K562 (cell line): ENCODE results near the gene PGAP3. TPM values are rescaled to one million over a fixed set of nuclear protein-coding genes. Genes with fewer than 3 reads are reported as not detected.

Experiments used
- ATF7 ChIP-seq: fragments of 450-650 bp; IDR thresholded peaks from 2 replicates; pipeline ENCODE4 v1.7.1; 2014; ENCODE audit warnings: mild to moderate bottlenecking, moderate library complexity
- BHLHE40 ChIP-seq: IDR thresholded peaks from 2 replicates; pipeline ENCODE4 v1.6.1; 2011; ENCODE audit warnings: low read length, improper control_type of control experiment
- EP300 ChIP-seq: IDR thresholded peaks from 2 replicates; pipeline ENCODE4 v1.6.1; 2012; ENCODE audit warnings: low read length, improper control_type of control experiment
- ETV5 ChIP-seq: sonication (generic); formaldehyde crosslinking; IDR thresholded peaks from 2 replicates; pipeline ENCODE4 v1.4.0; 2020; ENCODE audit warnings: low read depth, mild to moderate bottlenecking, missing genetic modification reagents
- NCOA1 ChIP-seq: fragments of 450-650 bp; IDR thresholded peaks from 2 replicates; pipeline ENCODE4 v1.6.1; 2016; ENCODE audit warnings: low read depth
- NFIC ChIP-seq: fragments of 450-650 bp; IDR thresholded peaks from 2 replicates; pipeline ENCODE4 v1.6.1; 2017; ENCODE audit warnings: mild to moderate bottlenecking, inconsistent platforms
- NFRKB ChIP-seq: fragments of 450-650 bp; IDR thresholded peaks from 2 replicates; pipeline ENCODE4 v1.6.1; 2016; ENCODE audit warnings: low read depth
- NR2C1 ChIP-seq, 2 experiments: fragments of 450-650 bp; IDR thresholded peaks; 2 replicates each; pipeline ENCODE4 v1.6.1; 2017; ENCODE audit warnings: mild to moderate bottlenecking in 2 of 2, antibody characterized with exemption in 1 of 2, inconsistent platforms in 1 of 2, missing compliant biosample characterization in 1 of 2, missing genetic modification characterization in 1 of 2
- NUFIP1 ChIP-seq: fragments of 450-650 bp; IDR thresholded peaks from 2 replicates; pipeline ENCODE4 v1.6.1; 2018; ENCODE audit not compliant: partially characterized antibody
- SMARCA4 ChIP-seq: fragments of 450-650 bp; IDR thresholded peaks from 2 replicates; pipeline ENCODE4 v1.6.1; 2016
- TCF7L2 ChIP-seq: fragments of 150-350 bp; IDR thresholded peaks from 2 replicates; pipeline ENCODE4 v1.6.1; 2016; ENCODE audit warnings: low read depth, mild to moderate bottlenecking, low read length, moderate library complexity
- ZNF12 ChIP-seq: sonication (generic); formaldehyde crosslinking; IDR thresholded peaks from 2 replicates; pipeline ENCODE4 v1.4.0; 2020; ENCODE audit warnings: mild to moderate bottlenecking, missing genetic modification reagents
- ZNF431 ChIP-seq: sonication (generic); formaldehyde crosslinking; IDR thresholded peaks from 2 replicates; pipeline ENCODE4 v1.8.0; 2022; ENCODE audit warnings: mild to moderate bottlenecking, missing genetic modification reagents
- ZNF778 ChIP-seq: fragments of 450-650 bp; formaldehyde crosslinking; IDR thresholded peaks from 2 replicates; pipeline ENCODE4 v1.4.0; 2020; ENCODE audit warnings: mild to moderate bottlenecking, moderate library complexity
- ZNF79 ChIP-seq: fragments of 250-450 bp; sonication (Bioruptor Pico); IDR thresholded peaks from 2 replicates; pipeline ENCODE4 v1.4.0; 2020; ENCODE audit warnings: low read depth, mild to moderate bottlenecking, moderate library complexity
- polyA plus RNA-seq, 8 experiments: library from polyadenylated mRNA; depleted of rRNA in 4 of 8; stranded (reverse) in 5 of 8; unstranded in 3 of 8; fragments of >200 nt; fragmentation: Nextera tagmentation in 2 of 8; fragmentation: Illumina TruSeq in 1 of 8; extraction: Ambion mirVana in 2 of 8; extraction: Trizol in 1 of 8; gene quantifications; 2 replicates each; pipeline versions ENCODE4 v1.2.1 to v1.2.3, GENCODE V29; 2011 to 2014; ENCODE audit warnings: inconsistent platforms in 1 of 8, missing spikeins in 1 of 8
- total RNA-seq, 7 experiments: library from RNA; depleted of rRNA in 6 of 7; stranded (reverse); fragments of >200 nt in 6 of 7; fragmentation: Illumina TruSeq in 2 of 7; extraction: Trizol in 2 of 7; gene quantifications; 2 replicates each; pipeline versions ENCODE4 v1.2.1 to v1.2.3, GENCODE V29; 2011 to 2021; ENCODE audit warnings: low replicate concordance in 1 of 7
- TF ChIP-seq, protein P1 (sequence below): sonication (generic); formaldehyde crosslinking; IDR thresholded peaks from 2 replicates; pipeline ENCODE4 v1.9.0; 2022; ENCODE audit warnings: mild to moderate bottlenecking, missing genetic modification reagents

Gene PGAP3
- total and polyA plus RNA-seq, 9 of the 15 experiments (the other 6 are each of a cell fraction or from before 2014, with no cell fraction given), result 0.38 to 9.4 (median 4.5) TPM

GRCh38 chr17:39683295-39683939, 4.4 kb downstream of the PGAP3 start (continued):
- TF ChIP-seq ZNF431 (CRISPR knock-in tag), result no peak
- peak; percentile 58; the same call in 1 of the 2 replicates for TF ChIP-seq EP300
- TF ChIP-seq BHLHE40, result peak; percentile 47; the same call in 1 of the 2 replicates
- no peak for TF ChIP-seq ETV5
- TF ChIP-seq NFRKB, result no peak
- TF ChIP-seq ZNF12 (CRISPR knock-in tag), result no peak
- TF ChIP-seq NUFIP1, result no peak
- TF ChIP-seq ZNF778 (CRISPR knock-in tag), result no peak
- no peak for TF ChIP-seq ATF7
- no peak; the same call in 1 of the 2 replicates for TF ChIP-seq NCOA1
- TF ChIP-seq NFIC, result peak; percentile 69
- TF ChIP-seq, protein P1, sequence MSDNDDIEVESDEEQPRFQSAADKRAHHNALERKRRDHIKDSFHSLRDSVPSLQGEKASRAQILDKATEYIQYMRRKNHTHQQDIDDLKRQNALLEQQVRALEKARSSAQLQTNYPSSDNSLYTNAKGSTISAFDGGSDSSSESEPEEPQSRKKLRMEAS (CRISPR knock-in tag), result no peak
- no peak for TF ChIP-seq TCF7L2
- TF ChIP-seq SMARCA4, result peak; percentile 55; the same call in 1 of the 2 replicates
- TF ChIP-seq ZNF79 (CRISPR knock-in tag), result no peak
- no peak for TF ChIP-seq NR2C1 (IDR thresholded peaks at IDR 0.05)
- no peak for TF ChIP-seq NR2C1 (tag; IDR thresholded peaks at IDR 0.05)
